Measurements from ENCODE around the gene SLC9A3.
"Not testable (repeated sequence)": the region's sequence is repeated elsewhere in the genome, so short reads cannot be mapped to it uniquely, and the experiment has no call there.

SLC9A3 gene

DNA sequence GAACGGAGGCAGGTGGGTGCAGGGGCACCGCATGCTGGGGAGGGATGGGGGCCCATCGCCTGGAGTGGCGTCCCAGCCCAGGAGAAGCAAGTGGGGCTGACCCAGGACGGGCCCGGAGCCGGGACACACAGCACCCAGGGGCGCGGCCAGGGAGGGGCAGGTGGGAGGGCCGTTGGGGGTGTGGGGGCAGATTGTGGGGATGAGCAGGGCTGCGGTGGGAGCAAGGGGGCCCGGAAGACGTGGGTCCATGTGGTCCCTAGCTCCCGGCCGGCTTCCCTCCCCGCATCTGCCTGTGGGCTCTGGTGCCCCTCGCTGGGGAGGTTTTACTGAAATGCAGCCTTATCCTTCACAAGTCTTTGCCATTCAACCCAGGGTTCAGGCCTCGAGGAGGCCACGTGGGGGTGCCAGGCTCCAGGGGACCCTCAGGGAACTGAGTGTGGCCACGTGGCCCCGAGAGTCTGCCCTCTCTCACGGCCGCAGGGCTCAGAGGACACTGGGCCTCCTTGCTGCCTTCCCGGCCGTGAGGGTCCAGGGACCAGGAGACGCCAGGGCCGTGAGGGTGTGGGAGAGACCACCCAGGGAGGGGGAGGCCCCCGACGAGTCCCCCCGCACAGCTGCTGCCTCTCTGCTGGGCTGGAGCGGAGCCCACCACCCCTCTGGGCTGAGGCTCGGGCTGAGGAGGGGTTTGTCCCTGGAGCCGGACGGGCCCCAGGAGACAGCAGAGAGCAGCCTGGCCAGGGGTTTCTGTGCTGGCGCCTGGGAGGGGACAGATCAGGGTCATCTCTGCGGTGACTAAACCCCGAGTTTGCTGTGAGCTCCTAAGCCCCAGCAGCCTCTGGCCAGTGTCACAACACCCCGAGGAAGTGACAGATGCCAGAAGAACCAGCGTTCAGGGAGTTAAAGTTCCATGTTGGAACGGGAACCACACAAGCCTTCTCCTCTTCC lies 35.2 kb downstream of the SLC9A3 start:
- DNase-seq (ENCODE audit: low read depth): no peak

DNA sequence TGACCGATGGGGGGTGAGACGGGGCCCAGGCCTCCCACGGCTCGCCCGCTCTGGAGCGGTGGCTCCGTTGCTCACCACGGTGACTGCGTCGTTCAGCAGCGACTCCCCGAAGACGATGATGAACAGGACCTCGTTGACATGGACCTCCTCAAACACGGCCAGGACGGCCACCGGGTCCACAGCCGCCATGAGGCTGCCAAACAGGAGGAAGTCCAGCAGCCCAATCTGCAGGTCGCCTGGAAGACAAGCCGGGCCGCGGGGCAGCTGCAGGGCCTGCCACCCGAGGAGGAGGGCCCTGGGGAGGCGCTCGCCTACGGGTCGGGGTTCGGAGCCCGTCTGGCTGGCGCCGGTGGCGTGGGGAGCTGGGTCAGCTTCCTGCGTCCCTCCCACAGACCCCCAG lies 36.0 kb downstream of the SLC9A3 start:
- DNase-seq (ENCODE audit: low read depth): no peak

DNA sequence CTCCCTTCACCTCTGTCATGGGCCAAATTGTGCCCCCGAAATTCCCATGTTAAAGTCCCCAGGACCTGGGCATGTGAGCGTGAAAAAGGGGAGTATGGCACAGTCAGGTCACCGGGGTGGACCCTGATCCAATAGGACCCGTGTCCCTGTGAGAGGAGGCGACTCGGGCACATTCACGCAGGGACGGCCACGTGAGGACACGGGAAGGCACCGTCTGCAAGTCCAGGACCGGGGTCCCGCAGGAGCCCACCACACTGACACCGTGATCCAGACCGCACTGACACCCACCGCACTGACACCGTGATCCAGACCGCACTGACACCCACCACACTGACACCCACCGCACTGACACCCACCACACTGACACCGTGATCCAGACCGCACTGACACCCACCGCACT lies 37.7 kb downstream of the SLC9A3 start:
- not testable (repeated sequence) for DNase-seq (ENCODE audit: low read depth)

DNA sequence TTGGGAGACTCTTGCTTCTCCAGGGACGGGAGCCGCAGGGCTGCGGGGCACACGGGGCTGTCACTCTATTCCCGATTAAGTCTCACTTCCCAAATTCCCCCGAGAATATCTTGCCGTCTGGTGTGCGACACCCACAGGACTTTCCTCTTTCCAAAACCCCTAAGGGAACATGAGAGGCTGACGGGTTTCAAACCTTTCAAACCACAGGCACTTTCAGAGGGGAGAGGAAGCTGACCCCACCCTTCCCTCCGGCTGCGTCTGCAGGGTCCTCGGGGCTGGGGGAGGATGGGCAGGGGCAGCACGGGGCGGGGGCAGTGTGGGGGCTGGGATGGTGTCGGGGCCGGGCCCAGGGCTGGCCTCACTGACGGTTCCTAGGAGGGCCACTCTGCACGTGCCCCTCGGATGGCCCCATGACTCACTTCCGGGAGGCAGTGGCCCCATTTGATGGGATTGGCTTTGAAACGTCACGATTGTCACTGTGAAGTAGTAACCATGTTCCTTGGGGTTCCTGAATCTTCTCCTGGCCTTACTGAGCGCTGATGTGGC lies 38.2 kb downstream of the SLC9A3 start:
- no peak for DNase-seq (ENCODE audit: low read depth)

DNA sequence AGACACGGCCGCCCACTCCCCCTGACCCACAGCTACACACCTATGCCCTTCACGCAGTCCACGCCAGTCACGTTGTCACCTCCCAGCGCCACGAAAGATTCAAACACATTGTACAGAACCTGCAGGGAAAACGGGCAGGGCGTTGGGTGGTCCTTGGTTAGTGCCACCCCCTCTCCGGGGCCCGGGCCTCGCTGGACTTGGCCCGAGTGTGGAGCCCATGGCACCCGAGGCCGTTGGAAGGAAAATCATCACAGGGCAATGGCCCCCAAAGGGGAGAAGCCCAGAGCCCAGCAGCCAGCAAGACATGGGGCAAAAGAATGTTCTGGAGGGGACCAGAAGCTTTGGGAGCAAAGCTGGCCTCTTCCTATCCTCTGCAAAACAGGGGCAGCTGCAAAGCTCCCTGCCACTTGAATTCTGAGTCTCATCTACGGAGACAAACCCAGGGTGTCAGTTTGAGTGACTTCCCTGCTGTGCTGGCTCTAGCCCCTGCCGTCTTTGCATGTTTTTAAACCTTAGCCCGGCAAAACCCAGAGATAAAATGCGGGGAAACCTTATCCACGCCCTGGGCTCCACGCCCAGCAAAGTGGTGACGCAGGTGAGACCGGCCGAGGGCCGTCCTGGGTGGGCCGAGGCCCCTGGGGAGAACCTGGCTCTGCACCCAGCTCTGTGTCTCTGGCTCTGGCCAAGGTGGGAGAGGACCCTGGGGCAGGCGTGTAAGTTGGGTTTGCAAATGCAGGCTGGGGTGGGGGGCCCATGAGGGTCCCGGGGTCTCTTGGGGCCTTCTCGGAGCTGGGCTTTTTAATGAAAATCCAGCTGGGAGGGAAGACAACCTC lies 38.9 kb downstream of the SLC9A3 start:
- DNase-seq (ENCODE audit: low read depth): no peak

DNA sequence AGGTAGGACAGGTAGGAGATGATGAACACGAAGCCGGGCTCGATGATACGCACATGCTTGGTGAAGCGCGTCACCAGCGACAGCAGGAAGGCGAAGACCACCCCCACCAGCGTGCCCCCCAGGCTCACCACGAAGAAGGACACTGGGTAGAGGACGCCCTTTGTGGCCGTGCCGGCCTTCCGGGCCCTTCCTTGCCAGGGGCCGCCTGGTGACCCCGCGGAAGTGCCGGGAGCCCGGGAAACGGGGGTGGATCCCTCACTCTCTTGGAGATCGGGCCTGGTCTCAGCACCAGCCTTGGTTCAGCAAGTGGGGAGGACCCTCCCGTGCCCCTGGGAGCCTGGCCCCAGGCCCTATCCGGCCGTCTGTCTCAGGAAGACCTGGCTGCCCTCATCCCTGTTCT lies 39.7 kb downstream of the SLC9A3 start:
- DNase-seq (ENCODE audit: low read depth): no peak

DNA sequence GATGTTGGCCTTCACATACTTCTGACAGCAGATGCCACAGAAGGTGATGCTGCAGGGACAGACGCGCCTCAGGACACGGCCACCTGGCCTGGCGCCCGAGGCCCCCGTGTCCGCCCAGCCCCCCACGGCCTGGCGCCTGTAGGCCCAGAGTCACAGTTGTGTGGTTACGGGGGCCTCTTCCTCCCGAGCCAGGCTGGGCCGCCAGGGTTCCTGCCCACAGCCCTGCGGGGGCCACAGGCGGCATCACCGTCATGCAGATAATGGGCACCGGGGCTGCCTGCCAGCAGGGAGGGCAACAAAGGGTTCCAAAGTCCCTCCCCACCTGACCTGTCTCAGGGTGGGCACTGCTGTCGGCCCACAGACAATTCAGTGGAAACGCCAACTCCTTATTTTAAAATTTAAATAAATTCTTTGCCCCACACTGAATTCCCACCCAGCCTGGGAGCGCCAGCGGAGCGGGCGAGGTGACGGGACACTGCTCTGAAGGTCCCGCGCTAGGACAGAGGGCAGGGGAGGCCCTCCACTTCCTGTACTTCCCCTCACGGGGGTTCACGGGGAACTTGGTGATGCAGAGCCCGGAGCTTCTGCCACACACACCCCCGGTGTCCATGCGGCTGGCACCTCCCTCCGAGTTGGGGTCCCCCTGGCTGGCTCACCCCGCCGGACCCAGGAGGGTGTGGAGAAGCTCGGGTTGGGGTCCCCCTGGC lies 40.7 kb downstream of the SLC9A3 start:
- DNase-seq (ENCODE audit: low read depth): no peak

DNA sequence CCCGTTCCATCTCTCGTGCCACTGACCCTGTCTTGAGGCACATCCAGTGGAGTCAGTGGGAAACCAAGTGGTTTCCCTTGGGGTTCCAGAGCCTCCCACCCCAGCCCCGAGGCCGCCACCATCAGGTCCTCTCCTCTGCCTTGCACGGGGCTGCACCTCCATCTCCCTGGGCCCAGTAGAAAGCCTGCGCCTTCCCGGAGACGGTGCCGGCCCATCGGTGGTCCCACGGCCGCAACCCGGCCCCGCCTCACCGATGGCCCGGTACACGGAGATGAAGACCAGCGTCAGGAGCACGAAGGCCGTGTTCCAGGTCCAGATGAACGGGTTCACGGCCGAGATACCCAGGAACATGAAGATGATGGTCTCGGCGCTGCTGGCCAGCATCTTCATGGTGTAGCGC lies 41.2 kb downstream of the SLC9A3 start:
- no peak for DNase-seq (ENCODE audit: low read depth)

DNA sequence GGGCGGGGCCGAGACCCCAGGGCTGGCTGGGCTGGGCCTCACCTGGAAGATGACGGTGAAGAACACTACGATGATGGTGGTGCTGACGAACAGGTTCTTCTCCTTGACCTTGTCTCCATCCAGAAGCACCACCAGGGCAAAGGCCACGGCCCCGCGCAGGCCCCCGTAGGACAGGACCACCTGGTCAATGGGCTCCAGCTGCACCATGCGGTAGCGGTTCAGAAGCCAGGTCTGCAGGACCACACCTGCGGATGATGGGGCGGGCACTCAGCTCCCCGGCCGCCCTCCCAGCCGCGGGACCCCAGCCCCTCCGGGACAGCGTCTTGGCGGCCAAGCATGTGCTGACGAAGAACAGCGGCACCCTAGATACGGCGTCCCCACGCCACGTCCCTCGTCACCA lies 41.7 kb downstream of the SLC9A3 start:
- DNase-seq (ENCODE audit: low read depth): no peak

DNA sequence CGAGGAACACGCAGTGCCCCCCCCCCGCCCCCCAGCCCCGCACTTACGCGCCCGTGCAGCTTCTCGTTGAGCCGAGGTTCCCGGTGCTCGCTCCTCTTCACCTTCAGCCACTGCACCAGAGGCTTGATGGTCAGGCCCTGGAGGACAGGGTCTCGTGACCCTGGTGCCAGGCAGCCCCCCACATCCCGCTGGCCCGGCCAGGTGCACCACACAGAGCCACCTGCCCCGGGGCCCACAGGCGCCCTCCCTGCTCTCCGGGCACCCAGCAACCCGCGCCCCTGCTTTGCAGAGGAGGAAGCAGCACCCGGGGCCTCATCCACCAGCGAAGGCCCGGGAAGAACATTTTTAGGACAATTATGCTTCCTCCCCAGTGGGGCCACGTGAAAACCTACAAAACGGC lies 42.2 kb downstream of the SLC9A3 start:
- DNase-seq (ENCODE audit: low read depth): no peak

DNA sequence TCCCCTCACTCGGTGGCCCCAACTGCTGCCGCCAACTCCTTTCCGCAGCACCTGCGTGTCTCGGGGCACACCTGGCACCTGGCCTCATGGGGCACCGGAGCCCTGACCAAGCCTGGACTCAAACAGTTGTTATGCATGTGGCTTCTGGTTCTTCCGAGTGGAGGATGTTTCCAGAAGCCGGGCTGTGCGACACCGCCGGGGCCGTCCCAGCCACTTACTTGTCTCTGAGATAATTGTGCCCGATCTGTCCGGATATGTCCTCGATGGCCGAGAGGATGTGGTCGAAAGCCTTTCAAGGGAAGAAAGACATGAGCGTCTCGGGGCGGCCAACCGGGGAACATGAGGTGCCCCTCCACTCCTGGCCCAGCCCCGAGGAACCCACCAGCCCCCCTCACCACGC lies 42.9 kb downstream of the SLC9A3 start:
- DNase-seq (ENCODE audit: low read depth): no peak

DNA sequence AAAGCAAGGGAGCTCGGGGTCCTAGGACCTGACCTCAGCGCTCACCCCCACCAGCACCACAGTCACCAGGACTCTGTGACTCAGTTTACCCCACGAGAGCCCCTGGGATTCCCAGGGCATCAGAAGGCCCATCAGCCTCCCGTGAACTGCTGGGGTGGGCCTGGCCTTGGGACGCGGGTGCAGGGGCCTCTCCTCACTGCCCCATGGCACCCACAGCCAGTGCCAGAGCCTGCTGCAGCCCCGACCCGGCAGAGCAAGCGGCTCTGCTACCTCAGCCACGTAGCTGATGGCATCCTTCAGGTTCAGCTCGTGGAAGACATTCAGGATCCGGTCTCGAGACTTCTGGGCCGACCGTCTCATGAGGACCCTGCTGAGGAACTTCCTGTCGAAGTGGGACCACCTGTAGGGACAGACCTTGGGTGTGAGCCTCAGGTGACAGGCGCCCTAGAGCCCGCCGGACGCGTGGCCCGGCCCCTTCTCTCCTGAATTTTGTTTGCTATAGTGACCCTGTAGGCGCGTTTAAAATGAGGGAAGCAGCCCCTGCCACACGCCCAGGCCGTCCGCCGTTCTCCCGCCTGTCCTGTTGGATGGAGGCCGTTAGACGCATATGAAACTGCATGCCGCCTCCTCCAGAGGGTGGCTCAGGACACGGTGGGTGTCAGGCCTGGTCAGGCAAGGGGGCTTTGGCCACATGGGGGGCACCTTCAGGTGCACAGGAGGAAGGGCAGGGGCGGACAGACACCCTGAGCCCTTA lies 44.5 kb downstream of the SLC9A3 start:
- no peak for DNase-seq (ENCODE audit: low read depth)

DNA sequence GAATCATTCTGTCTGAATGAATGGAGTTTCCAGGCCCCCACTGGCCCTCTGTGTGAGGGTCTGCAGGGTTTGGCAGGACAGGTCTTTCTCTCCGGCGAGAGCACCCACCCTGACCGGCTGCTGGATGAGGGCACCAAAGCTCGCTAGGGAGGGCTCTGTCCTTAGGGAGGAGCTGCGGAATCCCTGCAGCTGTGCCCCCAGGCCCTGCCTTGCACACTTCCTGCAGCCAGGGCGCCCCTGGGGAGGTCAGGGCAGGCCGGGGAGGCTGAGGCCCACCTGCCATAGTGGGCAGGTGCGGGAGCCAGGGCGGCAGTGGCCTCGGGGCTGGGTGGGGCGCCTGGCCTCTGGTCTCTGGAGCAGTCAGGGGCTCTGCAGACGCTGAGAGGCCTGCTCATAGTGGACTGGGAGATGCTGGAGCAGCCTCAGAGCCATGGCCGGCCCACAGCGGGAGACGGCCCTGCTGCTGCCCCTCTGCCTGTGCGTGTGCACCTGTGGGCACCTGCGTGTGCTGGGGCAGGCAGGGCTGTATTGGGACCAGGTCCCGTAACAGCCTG lies 45.2 kb downstream of the SLC9A3 start:
- no peak for DNase-seq (ENCODE audit: low read depth)

DNA sequence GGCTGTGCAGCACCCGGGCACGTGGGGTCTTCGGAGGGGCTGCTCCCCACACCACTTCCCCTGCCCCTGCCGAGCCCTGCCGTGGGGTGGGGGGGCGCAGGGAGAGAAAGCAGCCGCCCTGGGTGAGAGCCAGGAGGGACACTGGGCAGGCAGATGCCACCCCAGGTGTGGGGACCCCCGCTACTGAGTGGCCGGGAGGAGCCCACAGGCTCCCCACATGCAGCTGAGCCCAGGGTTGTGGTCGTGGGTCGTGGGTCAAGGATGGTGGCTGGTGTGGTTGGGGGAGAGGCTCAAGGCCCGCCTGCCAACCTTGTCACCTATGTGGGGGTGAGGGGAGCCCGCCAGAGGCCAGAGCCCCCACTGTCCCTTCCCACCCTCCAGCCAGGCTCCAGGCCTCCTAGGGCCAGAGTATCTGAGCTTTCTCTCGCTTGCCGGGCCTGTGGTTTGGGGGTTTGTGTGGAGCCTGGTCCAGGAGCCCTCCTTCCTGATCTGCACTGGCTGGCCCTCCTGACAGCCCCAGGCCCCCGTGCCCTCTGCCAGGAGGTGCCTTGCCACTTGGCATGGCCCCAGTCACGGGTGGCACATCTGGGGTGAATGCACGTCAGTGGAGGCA lies 45.8 kb downstream of the SLC9A3 start:
- no peak for DNase-seq (ENCODE audit: low read depth)

DNA sequence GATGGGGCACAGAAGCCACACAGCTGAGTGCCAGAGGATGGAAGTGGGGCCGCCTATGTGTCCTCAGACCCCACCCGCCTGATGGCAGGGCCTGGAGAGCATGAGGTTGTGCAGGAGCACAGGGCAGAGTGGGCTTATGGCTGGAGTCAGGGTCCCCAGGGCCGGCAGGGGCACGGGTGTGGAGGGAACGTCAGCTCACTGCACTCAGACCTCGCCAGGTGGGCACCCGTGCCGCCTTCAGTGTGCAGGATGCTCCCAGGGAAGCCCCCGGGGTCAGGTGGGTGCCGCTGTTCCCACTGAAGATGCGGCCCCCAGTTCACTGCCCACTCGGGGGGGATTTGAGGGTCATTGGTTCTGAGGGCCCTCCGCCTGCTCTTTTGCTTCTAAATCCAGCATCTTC lies 46.4 kb downstream of the SLC9A3 start:
- no peak for DNase-seq (ENCODE audit: low read depth)

DNA sequence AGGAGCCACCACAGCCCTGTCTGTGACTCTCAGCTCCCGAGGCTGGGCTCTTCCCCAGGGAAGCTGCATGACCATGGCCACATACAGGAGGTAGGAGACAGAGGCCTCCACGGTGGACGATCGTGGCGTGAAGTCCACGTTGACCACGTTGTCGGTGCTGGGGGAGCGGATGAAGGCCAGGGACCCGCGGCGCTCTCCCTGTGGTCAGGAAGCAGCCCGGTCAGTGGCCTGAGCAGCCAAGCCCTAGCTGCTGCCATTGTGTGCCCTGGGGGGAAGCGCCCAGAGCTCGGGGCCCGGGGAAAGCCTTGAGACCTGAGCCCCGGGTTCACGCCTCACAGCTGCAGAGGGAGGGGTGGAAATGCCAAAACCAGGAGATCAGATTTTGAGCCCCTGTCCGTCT lies 47.0 kb downstream of the SLC9A3 start:
- DNase-seq (ENCODE audit: low read depth): no peak

DNA sequence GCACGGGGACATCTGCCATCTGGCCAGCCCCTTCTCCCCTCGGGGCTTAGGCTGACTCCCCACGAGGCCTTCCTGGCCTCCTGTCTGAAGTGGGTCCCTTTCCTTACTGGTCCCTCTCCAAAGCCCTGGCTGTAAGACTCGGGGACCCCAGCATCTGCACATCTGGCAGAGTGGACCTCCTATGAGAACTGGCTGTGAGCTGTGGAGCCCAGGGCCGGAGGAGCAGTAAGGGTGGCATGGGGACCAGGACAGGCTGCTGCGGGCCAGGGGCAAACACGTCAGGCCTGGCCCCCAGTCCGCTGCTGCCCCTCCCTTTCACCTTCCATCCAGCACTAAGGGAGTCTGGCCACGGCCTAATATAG lies 47.5 kb downstream of the SLC9A3 start:
- no peak for DNase-seq (ENCODE audit: low read depth)

DNA sequence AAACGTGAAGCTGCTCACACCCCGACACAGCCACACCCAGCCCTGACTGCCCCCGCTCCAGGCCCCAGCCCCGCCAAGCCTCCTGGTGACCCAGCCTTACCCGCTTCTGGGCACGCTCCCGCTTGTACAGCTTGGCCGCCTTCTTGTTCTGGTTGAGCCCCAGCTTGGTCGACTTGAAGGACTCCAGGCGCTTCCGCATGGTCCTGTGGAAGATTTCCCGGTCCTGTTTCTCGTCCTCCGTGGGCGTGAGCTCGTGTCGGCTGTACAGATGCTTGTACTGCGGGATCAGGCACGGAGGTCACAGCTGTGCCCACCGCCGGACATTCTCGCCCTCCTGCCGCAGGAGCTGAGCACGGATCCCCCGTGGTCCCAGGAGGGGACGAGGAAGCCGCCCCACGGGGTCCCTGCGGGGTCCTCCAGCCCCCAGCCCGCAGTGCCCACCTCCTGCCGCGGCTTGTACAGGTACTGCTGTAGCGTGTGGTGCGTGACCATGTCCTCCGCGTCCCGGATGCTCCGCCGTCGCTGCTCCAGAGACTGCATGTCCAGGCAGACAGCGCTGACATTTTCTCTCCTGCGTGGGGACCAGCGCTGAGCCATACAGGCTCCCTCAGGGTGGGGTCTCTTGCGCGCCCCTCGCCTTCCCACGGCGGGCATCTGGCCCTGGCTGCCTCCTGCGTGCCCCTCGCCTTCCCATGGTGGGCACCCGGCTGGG lies 48.0 kb downstream of the SLC9A3 start:
- DNase-seq (ENCODE audit: low read depth): no peak

DNA sequence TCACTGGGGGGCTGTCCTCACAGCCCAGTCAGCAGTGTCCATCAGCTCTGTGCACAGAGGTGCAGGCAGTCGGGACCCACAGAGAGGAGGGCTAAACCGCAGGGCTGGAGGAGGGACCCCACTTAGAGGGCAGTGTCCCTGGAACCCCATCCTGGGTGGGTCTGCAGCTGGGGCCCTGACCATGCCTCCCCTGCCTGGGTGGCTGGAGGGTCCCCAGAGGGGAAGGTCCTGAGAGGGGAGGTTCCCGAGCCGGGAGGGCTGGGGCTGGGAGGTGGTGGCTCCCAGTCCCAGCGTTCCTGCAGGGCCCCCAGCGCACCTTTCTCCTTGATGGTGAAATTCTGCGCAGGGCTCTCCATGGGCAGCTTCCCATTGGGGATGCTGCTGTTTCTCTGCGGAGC lies 48.5 kb downstream of the SLC9A3 start:
- no peak for DNase-seq (ENCODE audit: low read depth)

Measured in activated T-cell treated with anti-CD3 and anti-CD28 coated beads for 1 hour (primary cell).